ENCODE results near the gene LY6G5B.

DNA sequence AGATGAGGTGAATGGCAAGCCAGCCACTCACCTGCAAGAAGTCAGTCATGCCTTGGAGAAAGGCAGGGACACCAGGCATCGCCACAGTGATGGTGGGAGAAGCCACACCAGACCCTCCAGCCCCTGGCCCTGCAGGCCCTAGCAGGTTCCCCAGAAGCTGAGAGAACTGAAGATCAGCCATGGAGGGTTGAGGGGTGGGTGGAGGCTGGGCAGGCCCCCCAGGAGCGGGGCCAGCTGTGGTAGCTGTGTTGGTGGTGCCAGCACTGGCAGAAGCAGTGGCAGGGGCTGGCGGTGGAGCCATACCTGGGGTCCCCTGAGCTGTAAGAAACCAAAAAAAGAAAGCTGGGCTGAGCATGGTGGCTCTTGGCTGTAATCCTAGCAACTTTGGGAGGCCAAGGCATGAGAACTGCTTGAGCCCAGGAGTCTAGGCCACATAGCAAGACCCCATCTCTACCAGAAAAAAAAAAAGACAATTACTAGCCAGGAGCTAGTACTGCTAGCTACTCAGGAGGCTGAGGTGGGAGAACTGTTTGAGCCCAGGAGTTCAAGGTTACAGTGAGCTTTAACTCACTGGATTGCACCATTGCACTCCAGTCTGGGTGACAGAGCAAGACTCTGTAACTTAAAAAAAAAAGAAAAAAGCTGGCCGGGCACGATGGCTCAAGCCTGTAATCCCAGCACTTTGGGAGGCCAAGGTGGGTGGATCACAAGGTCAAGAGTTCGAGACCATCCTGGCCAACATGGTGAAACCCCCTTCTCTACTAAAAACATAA is 26.8 kb upstream of the LY6G5B start:
- TF ChIP-seq, protein P1, sequence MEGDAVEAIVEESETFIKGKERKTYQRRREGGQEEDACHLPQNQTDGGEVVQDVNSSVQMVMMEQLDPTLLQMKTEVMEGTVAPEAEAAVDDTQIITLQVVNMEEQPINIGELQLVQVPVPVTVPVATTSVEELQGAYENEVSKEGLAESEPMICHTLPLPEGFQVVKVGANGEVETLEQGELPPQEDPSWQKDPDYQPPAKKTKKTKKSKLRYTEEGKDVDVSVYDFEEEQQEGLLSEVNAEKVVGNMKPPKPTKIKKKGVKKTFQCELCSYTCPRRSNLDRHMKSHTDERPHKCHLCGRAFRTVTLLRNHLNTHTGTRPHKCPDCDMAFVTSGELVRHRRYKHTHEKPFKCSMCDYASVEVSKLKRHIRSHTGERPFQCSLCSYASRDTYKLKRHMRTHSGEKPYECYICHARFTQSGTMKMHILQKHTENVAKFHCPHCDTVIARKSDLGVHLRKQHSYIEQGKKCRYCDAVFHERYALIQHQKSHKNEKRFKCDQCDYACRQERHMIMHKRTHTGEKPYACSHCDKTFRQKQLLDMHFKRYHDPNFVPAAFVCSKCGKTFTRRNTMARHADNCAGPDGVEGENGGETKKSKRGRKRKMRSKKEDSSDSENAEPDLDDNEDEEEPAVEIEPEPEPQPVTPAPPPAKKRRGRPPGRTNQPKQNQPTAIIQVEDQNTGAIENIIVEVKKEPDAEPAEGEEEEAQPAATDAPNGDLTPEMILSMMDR (IDR thresholded peaks at IDR 0.05): no peak
- no peak for TF ChIP-seq POLR2A (IDR thresholded peaks at IDR 0.05)
